GM21723 (cell line): ENCODE results near the gene ALX3.
A peak's percentile ranks its signal among the peaks of the same experiment; 100 is the strongest.
"Not testable (repeated sequence)": the region's sequence is repeated elsewhere in the genome, so short reads cannot be mapped to it uniquely, and the experiment has no call there.

ENCODE experiments used
- ATAC-seq: cut with Tn5 transposase; IDR thresholded peaks from one replicate; pipeline ENCODE4 v1.9.1; 2021; ENCODE audit warnings: mild to moderate bottlenecking, moderate library complexity; ENCODE audit not compliant: unreplicated experiment

Gene ALX3

GRCh38 chr1:110089561-110090275 lies 19.2 kb upstream of the ALX3 start:
- ATAC-seq: no peak

DNA sequence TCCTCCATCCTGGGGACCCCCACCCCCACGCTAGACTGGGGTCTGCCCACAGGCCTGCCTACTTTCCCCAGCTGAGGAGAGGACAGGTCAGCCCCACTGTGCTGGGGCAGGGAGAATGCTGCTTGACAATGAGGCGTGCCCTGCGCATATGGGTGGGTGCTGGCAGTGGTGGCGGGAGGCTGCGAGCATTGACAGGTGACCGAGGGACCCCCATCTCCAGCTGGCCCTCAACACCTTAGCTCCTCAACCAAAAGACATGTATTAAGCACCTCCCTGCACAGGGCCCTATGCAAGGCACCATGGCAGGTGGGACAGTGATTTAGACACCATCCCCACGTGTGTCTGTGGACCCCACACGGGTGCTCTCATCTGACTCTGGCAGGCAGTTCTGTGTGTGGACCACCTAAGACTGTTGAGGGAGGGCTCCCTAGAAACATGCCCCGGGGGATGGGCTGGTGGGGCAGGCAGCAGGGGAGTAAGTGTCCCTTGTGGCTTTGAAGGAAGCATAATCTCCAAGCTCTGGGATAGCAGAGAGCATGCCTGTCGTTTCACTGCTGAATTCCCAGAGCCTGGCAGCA lies 18.4 kb upstream of the ALX3 start:
- no peak for ATAC-seq

- ATAC-seq: no peak
Measured at GRCh38 chr1:110087812-110088738, 17.6 kb upstream of the ALX3 start.

GRCh38 chr1:110086961-110087360 lies 16.5 kb upstream of the ALX3 start:
- ATAC-seq: no peak

DNA sequence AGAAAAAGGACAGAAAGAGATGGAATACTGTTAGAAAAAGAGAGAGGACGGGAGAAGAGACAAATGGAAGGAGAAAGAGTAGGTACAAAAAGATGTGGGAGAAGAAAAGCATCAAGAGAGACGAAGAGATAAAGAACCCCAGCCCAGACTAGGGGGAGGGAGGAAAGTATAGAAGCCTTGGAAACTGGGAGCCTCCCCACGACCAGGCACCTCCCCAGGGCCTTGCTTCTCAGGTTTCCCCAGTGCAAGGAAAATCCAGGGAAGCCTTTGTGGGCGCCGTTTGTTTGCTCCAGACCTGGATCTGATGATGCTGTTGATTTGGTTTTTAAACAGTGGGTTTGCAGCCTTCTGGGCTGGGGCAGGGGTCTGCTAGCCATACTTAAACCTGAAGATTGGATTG lies 15.2 kb upstream of the ALX3 start:
- ATAC-seq: no peak

DNA sequence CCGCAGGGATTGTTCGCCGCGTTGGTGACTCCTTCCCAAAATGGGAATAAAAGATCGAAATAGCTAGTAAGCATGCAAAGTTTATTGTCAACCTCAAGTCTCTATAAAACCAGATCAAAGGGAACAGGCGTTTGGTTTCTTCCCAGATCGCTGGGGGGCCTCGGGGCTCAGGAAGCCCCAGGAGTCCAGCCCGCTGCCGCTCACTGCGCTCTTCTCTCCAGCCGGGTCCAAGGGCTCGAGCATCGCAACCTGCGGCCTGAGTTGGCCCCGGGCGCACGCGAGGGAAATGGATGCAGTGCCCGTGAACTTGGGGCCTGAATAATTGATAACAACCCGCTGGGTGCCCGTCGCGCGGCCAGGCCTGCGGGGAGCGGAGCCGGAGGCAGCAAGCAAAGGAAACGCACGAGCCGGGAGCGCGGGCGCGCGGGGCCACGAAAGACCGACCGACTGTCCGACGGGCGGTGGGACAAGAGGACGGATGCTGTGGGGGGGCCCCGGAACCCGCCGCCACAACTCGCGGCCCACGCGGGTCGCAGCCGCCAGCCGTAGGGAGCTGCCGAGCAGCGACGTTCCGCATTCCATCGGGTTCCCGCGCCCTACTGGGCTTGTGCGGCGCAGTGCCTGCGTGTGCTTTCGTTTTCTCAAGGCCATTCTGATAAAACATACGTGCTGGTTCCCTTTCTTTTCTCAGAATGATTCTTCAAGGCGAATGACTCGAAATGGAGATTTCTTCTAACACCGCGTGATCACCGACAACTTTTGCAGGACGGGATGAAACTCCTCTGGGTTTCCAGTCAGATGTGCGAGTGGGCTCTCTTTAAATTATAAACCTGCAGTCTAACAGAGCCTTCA lies 14.0 kb upstream of the ALX3 start:
- ATAC-seq: peak; percentile 46

- ATAC-seq: no peak
Measured at GRCh38 chr1:110083866-110084226, 13.4 kb upstream of the ALX3 start.

DNA sequence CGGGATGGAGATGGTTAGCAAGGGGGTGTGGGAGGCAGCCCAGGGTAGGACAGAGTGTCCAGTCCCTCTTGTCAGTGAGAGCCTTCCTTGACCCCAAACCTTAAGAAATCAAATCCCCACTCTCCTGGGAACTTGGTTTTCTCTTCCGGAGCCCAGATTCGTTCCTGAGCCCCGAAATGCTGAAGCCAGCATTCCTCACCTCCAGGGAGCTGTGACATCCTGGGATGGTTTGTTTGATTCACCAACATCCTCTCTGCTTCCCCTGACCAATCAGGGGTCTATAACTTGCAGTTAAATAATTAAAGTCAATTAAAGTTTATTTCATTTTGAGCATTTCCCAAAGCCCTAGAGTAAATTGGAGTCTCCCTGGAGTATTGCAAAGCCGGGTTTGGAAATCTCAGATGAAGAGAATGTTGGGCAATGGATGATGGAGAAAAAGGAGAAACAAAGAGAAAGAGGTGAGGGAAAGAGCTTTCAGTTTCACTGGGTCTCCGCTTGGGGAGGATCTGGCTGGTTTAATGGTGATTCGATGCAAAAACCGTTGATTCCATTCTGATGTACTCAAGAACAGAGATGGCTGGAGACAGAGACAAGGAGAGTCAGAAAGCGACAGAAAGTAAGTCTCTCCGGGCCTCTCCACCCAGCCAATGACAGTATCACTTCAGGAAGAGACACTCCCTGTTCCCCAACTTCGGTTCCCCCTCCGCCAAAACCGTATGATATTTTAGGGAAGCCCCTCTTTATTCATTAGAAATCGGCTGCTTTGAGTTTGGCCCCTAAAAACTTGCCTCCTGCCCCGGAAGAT lies 12.8 kb upstream of the ALX3 start:
- no peak for ATAC-seq

DNA sequence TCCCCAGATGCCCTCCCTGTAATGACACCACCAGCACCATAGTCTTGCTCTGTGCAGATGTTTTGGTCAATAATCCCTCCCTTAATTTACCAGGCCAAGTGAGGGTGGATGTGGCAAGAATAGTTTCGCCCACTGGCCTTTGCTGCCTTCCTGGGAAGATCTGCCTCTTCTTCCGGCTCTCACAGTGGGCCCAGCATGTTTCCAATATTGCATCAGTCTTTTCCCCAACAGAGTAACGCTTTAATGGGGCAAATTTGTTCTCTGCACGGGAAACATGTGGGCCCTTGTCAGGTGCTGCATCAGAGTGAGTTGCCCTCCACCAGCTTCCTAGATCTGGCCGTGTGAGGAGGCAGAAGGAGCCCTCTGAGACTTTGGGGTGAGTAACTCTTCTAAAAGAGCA lies 12.0 kb upstream of the ALX3 start:
- no peak for ATAC-seq

GRCh38 chr1:110081061-110081460 lies 10.6 kb upstream of the ALX3 start:
- no peak for ATAC-seq

DNA sequence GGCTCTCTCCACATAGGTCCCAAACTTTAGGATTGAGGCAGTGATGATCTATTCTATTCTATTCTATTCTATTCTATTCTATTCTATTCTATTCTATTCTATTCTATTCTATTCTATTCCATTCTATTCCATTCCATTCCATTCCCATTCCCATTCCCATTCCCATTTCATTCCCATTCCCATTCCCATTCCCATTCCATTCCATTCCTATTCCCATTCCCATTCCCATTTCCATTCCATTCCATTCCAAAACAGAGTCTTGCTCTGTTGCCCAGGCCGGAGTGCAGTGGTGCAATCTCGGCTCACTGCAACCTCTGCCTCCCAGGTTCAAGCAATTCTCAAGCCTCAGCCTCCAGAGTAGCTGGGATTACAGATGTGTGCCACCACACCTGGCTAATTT lies 9.5 kb upstream of the ALX3 start:
- not testable (repeated sequence) for ATAC-seq

DNA sequence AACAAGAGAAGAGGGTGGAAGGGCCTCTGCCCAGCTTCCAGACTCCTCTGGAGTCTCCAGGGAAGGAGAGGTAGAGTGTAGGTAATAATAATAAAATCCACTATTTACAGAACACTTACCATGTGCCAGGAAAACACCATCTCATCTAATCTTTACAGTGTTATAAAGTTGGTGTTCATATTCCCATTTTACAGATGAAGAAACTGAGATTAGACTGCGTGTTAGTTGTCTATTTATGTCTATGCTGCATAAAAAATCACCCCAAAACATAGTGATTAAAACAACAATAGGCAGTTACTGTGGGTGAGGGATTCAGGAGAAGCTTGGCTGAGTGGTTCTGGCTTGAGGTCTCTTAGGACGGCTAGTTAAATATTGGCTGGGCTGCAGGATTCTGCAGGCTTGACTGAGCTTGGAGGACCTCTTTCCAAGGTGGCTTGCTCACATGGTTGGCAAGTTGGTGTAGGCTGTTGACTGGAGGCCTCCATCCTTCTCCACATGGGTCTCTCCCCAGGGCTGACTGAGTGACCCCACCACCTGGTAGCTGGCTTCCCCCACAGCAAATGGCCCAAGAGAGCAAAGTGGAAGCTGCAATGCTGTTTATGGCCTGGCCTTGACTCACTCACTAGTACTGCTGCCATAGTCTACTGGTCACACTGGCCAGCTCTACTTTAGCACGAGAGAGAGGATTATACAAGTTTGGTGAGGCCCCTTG lies 6.5 kb upstream of the ALX3 start:
- ATAC-seq: no peak

DNA sequence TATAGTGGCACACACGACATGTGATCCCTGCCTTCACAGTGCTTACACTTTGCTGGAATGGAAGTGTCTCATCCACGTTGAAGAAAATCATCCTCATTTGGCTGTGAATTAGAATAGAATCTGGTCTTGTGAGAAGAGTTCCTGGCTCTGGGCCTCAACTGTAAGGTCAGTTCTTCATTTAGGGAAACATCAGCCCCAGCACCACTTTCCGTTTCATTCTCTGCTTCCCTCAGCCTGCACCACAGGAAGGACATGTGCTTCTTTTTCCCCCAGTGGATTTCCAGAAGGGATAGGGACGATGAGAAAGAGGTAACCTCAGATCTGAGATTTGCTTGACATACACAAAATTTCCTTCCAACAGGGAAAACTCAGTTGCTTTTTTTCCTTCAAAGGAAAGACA lies 3.7 kb upstream of the ALX3 start:
- ATAC-seq: no peak

- no peak for ATAC-seq
Measured at GRCh38 chr1:110070282-110070669, 196 bp downstream of the ALX3 start.

DNA sequence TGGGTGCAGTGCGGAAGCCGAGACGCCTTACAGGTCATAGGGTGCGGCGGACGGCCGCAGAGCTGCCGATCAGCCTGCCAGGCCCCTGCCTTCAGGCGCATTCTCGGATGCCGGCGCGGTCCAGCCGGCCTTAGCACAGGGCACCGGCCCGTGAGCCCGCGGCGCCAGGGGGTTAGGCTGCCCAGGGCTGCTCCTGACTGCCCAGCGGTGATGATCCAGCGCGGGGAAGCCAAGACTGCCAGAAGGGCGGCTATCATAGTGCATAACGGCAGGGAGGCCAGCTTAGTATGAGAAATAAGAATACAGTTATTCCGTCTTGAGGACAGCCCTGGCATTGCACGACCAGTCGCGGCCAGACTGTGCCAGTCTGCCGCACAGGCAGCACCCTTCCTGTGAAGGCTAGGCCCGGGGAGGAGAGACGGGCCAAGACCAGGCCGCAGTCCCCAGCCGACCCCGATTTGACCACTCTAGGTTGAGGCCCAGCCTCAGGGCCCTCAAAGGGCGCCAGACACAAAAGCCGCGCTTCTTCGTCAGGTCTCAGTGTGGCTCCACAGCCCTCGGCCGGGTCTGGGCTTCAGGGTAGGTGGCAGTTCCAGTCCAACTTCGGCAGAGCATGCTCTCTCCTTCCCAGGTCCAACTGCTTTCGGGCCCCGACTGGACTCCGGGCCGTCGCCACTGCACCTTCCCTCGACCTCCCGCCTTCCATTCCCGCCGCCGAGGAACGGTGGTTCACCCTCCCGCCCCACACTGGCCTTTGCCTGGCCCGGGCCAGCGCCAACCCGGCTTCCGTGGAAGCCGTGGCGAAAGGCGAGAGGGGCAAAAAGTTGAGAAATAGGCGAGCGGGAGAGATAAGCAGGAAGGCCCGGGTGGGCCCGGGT lies 829 bp downstream of the ALX3 start:
- ATAC-seq: no peak

- ATAC-seq: no peak
Measured at GRCh38 chr1:110068646-110069403, 1.6 kb downstream of the ALX3 start.

DNA sequence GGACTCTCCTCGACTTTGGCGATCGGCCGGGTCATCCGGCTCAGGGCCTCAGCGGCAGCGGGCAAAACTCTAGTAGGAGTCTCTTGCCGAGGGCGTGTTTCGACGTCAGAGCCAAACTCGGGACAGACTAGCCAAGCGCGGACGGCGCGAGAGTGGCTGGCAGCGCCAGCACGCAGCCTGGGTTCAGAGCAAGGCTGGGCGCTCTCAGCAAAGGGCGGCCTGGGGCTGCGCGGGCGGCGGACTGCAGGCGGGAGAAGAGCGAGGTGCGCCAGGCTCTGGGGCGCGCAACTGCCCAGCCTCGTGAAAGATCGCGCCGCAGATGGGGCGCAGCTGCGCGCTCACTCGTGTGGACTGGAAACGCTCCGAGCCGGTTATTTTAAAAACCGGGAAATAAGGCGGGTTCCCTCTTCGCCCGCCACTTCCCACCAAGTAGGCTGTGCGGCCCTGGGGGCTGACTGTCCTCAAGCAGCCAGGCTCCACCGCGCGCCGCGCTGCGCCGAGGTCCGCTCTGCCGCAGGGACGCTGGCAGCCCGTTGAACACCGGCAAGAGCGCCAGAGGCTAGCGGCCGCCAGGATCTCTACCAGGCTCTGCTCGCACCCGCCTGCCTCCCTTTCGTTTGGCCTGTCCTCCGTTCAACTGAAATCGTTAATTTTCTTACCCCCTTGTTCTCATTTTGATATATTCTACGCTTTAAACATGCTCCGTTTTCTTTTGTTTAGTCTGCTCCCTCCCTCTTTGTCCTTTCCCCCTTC lies 2.4 kb downstream of the ALX3 start:
- no peak for ATAC-seq
